Stimulated activated CD8-positive, alpha-beta memory T cell treated with anti-CD3 and anti-CD28 coated beads, Interleukin-7, amount 100 ng/mL, for 1 hour (primary cell): ENCODE results near the gene MTARC1.

Experiments used
- DNase-seq, 2 donors: peaks; one replicate each; pipeline ENCODE4 v3.0.0-alpha.2; 2020; ENCODE audit warnings: low read depth in 2 of 2

Gene MTARC1

DNA sequence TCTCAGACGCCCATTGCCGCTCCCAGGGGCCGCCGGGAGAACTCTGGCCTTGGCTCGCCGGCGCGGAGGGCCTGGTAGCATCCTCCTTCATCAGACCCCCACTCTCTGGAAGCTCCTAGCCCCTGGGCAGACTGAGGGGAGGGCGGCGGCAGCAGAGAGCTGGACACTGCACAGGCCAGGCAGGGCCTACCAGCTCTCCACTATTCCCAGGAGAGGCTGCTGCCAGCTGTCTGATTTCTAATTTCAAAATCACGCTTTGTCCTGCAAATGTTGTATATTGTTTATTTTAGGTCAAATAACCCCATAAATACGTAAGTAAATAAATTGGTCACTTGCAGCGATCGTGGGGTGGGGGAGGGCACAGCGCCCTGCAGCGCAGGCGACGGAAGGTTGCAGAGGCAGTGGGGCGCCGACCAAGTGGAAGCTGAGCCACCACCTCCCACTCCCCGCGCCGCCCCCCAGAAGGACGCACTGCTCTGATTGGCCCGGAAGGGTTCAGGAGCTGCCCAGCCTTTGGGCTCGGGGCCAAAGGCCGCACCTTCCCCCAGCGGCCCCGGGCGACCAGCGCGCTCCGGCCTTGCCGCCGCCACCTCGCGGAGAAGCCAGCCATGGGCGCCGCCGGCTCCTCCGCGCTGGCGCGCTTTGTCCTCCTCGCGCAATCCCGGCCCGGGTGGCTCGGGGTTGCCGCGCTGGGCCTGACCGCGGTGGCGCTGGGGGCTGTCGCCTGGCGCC is at the start of gene MTARC1:
Gene MTARC1 (plus strand): TSS at position 577 of the 732 bp plus-strand sequence. CDS start 32 bp downstream, at position 609.
- DNase-seq, result no peak

DNA sequence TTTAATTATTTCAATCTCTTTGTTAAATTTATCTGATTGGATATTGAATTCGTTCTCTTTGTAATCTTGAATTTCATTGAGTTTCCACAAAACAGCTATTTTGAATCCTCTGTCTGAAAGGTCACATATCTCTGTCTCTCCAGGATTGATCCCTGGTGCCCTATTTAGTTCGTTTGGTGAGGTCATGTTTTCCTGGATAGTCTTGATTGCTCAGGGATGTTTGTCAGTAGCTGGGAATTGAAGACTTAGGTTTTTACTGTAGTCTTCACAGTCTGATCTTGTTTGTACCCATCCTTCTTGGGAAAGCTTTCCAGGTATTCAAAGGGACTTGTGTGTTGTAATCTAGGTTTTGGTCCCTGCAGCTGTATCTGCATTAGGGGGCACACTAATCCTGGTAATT is 45.4 kb upstream of the MTARC1 start:
- no peak for DNase-seq

DNA sequence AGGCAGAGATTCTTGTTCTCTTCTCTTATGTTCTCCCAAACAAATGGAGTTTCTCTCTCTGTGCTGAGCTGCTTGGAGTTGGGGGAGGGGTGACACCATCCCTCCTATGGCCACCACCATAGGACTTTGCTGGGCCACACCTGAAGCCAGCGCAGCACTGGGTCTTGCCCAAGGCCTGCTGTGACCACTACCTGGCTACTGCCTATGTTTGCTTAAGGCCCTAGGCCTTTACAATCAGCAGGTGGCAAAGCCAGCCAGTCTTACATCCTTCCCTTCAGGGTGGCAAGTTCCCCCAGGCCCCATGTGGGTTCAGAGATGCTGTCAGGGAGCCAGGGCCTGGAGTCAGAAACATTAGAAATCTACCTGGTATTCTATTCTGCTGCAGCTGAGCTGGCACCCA is 44.9 kb upstream of the MTARC1 start:
- no peak for DNase-seq

DNA sequence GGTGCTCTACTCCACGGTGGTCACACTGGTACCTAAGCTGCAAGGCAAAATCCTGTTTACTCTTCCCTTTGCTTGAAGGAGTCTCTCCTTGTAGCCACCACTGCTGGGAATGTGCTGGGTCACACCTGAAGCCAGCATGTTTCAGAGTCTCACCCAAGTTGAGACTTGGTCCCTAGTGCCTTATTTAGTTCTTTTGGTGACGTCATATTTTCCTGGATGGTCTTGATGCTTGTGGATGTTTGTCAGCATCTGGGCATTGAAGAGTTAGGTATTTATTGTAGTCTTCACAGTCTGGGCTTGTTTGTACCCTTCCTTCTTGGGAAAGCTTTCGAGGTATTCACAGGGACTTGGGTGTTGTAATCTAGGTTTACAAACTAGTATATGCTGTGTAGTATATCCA is 44.2 kb upstream of the MTARC1 start:
- no peak for DNase-seq

DNA sequence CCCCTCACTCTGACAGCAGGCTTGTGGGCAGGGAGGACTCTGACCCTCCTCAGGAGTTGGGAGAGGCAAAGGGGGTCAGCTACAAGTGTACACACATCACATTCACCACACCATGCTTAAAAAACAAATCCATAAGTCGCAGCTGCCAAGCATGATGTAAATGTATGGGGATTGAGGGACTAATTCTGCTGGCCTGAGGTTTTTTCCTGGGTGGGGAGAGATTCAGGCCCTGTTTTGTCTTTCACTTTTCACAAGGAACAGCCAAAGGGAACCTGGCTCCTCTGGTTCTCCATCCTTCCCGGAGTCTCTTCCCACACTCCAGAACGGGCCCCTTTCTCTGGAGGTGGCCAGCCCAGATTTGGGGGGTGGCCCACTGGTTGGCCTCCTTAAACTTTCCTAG is 39.9 kb upstream of the MTARC1 start:
- DNase-seq, result no peak

DNA sequence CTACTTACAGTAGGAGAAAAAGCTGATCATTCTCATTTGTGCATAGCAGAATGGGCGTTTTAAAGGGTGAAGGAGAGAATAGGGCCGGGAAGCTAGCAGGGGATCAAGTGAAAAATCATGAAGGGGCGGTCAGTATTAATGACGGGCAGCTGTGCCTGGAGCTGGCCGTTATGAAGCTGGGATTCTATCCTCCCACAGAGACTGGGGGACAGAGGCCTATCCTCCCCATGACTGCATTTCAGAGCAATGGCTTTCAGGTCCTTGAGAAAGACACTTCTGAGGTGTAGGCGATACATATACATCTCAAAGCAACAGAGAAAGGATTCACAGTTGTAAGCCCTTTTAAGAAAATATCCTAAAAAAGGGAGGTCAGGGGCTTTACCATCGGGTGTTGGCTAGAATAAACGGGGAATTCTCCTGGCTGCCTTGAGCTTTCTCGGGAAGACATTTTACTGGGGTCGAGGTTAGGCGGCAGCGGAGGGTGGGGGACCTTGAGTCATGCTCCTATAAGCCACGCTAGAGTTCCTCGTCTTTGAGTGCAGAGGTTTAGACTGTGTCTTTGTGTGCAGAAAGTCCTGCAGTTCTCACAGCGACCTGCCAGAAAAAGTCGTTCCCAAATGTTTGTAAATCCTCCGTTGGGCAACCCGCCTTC is 39.1 kb upstream of the MTARC1 start:
- no peak for DNase-seq

DNA sequence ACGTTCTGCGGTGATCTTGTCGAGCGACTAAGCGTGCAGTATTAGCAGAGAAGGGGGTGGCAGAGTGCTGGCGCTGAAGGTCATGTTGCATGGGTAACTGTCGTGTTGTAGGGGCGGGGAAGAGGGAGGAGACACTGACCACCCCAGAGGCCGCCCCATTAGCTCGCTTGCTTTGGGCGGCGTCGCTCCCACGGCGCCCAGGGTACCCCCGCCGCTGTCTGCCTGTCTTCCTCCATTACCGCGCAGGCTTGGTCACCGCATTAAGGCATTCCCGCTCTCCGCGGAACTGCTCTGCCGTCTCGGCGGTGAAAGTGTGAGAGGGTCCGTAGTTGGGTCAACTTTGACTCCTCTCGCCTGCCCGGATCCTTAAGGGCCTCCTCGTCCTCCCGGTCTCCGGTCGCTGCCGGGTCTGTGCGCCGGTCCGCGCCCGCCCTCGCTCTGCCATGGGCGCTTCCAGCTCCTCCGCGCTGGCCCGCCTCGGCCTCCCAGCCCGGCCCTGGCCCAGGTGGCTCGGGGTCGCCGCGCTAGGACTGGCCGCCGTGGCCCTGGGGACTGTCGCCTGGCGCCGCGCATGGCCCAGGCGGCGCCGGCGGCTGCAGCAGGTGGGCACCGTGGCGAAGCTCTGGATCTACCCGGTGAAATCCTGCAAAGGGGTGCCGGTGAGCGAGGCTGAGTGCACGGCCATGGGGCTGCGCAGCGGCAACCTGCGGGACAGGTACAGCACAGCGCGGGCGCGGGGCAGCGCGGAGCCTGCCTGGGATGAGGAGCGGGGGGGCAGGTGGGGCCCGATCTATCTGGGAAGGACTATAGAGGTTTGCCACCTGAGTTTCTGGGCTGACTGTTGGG is 38.4 kb upstream of the MTARC1 start, which contains the start of gene MTARC2:
Gene MTARC2 (plus strand): TSS at position 234 of the 846 bp plus-strand sequence. CDS start 210 bp downstream, at position 444.
- no peak for DNase-seq

DNA sequence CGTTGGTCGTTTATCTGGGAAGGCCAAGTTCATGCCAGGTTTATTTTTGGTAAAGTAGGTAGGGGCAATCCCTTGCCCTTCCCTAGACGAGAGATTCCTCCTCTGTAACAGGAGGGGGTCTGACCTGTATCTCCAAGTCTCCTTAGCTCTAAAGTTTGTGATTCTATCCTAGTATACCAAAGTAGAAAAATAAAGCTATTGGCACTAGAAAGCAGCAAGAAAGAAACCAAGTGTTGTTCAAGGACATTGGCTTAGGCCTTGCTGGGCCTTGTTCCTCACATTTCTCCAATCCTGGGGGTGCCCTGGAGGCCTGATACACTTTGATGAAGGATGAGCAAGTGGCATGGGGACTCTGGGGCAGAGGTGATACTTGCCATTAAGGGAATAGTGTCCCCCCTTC is 37.8 kb upstream of the MTARC1 start:
- DNase-seq, result no peak

DNA sequence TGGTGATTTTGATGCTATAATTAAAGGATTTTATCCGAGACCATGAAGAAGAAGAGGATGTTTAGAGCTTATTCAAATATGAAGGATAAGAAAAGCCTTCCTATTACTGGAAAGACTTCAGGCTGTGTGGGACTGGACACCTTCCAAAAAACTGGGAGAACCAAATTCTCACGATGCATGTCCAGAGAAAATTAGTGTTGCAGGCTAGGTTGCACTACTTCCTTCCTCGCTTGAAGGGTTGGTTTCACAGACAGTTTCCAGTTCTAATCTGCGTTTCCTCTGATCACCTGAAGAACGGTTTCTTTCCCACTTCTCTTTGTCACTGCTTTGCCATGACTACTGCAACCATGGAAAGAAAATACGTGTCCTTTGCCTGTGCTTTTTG is 36.6 kb upstream of the MTARC1 start:
- no peak for DNase-seq

DNA sequence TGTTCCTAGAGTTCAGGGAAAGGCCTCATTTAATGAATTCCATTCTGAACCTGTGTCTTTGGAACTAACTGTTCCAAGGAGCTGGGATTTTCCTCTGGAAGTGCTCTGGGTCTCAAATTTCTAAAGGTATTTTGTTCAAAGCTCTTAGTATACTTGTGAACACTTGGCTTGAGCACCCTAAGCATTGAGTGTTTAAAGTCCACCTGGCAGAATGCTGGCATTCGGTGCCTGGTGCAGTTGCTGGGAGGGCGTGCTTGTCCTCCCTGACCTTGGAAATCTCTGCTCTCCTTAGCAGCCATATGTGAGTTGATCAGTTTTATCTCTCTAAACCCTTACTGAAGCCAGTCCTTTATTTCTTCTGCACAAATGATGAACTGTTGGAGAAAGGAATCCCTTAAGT is 35.6 kb upstream of the MTARC1 start:
- DNase-seq, result no peak

DNA sequence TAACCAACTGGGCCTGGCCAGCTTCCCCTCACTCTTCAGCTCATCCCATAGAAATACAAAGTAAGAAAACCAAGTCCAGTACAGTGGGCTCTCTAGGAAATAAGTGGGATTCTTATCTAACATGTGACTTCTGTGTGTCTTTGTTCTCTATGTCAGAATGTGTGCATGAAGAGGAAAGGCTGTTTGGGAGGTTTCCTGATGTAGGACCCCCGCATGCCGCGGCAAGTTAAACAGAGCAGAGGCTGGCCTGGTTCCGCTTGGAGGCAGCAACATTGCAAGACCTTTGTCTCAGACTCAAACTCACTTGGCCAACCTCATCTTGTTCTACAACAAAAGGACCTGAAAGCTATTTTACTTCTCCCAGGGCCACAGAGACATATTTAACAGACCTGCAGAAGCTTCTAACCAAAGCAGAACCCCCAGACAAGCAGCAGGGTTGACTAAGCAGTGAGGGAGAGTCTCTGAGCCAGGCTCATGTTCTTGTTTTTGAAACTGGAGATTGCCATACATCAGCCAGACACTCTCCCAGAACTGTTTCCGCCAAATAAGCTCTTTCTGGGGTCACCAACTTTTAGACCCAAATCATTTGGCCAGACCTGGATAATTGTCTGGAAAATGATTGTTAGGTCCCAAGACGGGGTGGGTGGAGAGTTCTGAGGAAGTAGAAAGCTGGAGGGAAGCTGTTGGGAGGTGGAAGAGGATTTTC is 32.3 kb upstream of the MTARC1 start:
- DNase-seq, result no peak

DNA sequence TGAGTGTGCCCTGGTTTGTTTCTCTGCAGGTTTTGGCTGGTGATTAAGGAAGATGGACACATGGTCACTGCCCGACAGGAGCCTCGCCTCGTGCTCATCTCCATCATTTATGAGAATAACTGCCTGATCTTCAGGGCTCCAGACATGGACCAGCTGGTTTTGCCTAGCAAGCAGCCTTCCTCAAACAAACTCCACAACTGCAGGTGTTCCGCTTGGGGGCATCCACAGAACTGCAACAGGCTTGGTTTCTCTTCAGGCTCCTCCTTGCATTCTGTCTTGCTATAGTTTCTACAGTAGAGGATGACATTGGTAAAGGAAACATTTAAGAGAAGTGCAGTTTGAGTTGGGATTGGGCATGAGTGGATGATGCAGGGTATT is 31.8 kb upstream of the MTARC1 start:
- no peak for DNase-seq

DNA sequence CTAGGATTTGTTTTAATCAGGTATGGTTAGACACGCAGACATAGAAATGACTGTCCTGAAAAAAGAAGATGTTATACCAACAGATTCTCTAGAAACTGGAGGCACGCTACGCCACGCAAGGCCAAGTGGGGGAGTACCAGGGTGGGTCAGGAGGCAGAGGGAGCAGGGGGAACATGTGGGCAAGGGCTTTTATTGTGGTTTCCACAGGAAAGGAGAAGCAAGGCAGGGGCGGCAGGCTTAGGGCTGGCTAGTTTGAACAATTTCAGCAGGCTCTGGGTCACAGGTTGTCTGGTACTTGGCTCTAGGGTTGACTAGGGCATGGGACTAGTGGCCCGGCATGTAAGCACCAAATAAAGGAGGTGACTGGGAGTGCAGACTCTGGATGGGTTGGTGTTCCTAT is 31.4 kb upstream of the MTARC1 start:
- no peak for DNase-seq

DNA sequence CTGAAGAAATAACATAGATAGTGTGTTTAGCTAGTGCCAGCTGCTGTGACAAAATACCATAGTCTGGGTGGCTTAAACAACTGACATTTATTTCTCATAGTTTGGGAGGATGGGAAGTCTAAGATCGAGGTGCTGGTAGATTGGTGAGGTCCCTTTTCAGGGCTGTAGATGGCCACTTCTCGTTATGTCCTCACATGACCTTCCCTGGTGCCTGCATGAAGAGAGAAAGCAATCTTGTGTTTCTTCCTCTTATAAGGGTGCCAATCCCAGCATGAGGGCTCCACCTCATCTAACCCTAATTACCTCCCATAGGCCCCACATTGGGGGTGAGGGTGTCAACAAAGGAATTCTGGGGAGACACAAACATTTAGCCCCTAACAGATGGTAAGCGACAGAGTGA is 29.3 kb upstream of the MTARC1 start:
- no peak for DNase-seq

DNA sequence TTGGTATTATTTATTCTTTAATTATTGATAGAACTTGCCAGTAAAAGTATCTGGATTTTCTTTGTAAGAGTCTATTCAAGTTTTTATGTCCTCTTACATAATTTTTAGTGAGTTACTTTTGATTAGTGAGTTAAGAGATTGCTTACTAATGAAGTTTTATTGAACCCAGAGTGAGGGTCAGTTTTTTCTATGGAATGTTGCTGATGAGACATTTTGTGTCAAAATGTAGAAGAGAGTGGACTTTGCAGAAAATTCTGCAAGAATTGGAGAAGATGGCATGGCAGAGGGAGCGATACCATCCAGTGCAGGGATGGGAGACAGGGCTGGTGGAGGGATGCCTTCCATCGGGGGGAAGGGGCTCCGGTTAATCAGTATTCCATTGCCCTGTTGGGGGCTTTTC is 27.6 kb upstream of the MTARC1 start:
- DNase-seq, result no peak

DNA sequence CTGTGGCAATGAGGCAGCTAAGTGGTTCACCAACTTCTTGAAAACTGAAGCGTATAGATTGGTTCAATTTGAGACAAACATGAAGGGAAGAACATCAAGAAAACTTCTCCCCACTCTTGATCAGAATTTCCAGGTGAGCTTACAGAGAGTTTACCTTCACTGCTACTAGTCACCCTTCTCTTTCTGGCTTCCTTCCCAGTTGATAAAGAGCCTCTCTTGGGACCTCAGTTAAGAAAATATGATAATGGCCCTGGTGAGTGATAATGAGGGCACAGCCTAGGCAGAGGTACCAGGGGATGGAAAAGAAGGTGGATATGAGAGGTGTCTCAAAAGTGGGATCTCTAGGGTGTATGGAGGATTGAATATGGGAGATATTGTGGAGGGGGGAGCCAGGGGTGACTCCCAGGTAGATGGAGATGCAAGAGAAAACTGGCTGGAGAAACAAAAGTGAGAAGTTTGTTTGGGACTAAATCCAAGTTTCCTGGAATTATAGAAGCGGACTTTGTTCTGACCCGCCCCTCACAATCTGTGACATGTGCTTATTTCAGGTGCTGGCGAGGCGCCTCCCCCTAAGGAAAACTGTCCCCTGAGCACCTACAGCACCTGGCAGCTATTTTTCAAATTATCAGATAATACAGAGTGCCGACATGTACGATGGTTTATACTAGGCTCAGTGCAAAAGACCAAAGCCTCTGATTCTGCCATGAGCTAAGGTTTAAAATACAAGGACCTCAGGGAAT is 24.9 kb upstream of the MTARC1 start:
- DNase-seq, result no peak

DNA sequence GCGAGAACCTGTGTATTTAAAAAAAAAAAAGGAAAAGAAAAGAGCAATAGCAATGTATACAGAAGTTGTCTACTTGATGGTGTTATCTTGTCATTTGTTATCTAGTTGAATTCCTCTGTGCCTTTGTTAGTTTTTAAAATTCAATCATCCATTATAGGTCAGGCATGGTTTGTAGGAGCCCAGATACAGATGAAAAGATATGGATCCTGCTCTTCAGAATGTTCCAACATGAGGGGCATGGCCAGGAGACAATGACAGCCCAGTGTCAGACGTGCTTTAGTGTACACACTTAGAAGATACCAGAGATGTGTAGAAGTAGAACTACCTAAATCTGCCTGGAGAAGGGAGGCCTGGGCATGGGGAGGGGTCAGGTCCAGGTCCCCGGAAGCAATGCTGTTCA is 22.0 kb upstream of the MTARC1 start:
- no peak for DNase-seq

DNA sequence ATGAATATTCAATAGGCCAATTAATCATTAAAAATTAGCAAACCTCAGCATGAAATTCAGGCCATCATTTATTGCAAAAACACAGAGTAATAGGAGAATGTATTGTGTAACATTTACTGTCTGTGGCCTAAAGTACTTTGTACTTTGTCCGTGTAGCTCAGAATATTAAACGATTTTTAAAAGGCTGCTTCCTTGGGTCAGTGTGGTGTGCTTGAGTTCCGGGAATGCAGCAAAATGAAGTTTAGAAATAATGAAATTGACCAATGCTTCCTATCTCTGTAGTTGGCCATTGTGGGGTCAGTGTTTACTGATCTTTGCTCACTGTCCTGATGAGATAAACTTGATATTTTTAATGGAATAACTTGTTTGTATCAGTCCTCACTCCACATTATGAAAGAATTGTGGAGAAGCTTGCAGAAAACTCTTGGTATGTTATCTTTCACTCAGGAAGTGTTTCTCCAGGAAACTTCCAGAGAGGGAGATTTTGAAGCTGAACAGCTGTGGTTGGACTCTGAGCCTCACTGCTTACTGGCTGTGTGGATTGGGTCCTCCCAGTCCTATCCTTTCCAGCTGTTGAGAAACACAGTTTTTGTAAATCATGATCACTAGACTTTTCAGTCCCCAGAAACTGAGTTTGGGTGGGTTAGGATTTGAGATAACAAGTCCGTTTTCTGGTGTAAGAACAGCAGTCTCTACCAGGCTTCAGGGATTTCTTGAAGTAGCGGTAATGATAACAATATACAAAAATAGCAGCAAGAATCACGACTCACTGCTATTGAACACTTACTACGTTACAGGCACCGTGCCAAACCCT is 19.2 kb upstream of the MTARC1 start:
- DNase-seq, result no peak

DNA sequence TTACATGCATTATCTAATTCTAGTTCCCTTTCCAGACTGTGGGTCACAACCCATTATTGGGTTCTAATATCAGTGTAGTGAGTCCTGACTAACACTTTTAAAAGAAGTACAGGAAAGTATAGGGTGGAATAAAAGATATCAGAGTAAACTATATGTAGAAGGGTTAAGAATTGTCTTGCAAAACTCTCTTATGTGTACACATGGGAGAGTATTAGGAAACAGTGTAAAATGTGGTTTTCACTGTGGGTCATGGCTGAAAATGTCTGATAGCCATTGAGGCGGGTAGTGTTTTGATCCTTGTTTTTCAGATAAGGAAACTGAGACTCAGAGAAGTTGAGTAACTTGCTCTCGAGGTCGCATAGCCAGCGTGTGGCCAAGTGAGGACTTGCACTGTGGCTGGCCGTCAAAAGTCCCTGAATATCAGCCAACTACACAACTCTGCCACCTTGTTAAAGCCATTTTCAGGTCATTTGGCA is 18.5 kb upstream of the MTARC1 start:
- DNase-seq, result no peak

DNA sequence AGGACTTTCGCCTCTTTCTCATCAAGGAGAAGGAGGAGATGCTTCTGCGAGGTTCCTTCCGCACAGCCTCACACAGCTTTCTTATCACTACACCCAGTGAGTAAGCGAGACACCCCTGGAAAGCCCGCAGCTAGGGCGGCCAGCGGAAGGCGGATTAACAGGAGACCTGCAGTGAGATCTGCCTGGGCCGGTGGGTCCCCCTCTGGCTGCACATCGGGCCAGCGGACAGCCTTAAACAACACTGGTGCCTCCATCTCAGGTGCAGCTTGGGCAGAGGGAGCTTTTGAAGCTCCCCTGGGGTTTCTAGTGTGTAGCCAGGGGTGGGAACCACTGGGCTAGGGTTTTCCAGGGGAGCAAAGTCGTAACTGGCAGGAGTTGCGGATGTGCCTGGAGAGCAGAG is 17.5 kb upstream of the MTARC1 start:
- DNase-seq, result no peak
